Measurements from ENCODE around the gene CD200R1.

GRCh38 chr3:112871735-112872134, 103.2 kb downstream of the CD200R1 start:
- TF ChIP-seq CTCF (IDR thresholded peaks at IDR 0.05): no peak
- no peak for TF ChIP-seq POLR2A (IDR thresholded peaks at IDR 0.05)
